ENCODE data around the gene NUP54.

Gene NUP54

DNA sequence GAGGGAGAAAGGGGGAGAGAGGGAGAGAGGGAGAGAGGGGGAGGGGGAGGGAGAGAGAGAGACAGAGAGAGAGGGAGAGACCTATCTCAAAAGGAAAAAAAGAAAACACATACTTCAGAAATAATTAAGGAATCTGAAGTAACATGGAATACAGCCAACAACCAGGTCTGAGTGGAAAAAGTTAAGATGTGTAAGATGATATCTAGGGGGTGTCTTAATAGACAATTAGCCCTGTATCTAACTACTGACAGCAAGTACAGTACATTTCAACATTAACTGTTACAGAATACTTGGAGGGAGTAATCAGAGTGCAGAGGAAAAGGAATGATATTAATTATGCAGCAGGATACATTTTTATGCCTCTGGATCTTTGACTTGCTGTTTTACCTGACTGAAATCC lies 22.4 kb downstream of the NUP54 start:
- Histone ChIP-seq H3K36me3 (ENCODE audit: control insufficient read depth, low read length) (peaks cover 69% of the 10 kb centered on the region), H3K9me3 (ENCODE audit: control insufficient read depth, insufficient read depth, low read length) (no peaks in the 10 kb centered on the region), H3K27me3 (ENCODE audit: control insufficient read depth, low read length) (no peaks in the 10 kb centered on the region), H4K20me1 (ENCODE audit: control insufficient read depth, insufficient read depth, low read depth, low read length) (no peaks in the 10 kb centered on the region), H3K27ac (ENCODE audit: low read depth, low read length) (no peak overlapping the region), H3K4me2 (ENCODE audit: low read length) (no peak overlapping the region), H3K4me3 (ENCODE audit: low read length) (no peak overlapping the region), H3K79me2 (ENCODE audit: control insufficient read depth, low read length) (peaks cover 4% of the 10 kb centered on the region; the same call in 1 of the 2 replicates), H3K4me1 (ENCODE audit: control insufficient read depth, low read length) (no peaks in the 10 kb centered on the region), H3K9me2 (replicated peaks; ENCODE audit: control insufficient read depth, low read length) (no peaks in the 10 kb centered on the region), H3F3A (ENCODE audit: control insufficient read depth, insufficient read depth) (no peaks in the 10 kb centered on the region)
- TF ChIP-seq, protein P1, sequence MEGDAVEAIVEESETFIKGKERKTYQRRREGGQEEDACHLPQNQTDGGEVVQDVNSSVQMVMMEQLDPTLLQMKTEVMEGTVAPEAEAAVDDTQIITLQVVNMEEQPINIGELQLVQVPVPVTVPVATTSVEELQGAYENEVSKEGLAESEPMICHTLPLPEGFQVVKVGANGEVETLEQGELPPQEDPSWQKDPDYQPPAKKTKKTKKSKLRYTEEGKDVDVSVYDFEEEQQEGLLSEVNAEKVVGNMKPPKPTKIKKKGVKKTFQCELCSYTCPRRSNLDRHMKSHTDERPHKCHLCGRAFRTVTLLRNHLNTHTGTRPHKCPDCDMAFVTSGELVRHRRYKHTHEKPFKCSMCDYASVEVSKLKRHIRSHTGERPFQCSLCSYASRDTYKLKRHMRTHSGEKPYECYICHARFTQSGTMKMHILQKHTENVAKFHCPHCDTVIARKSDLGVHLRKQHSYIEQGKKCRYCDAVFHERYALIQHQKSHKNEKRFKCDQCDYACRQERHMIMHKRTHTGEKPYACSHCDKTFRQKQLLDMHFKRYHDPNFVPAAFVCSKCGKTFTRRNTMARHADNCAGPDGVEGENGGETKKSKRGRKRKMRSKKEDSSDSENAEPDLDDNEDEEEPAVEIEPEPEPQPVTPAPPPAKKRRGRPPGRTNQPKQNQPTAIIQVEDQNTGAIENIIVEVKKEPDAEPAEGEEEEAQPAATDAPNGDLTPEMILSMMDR (IDR thresholded peaks at IDR 0.05; ENCODE audit: low read depth, low read length, poor library complexity, severe bottlenecking) = no peak
- no peak for TF ChIP-seq EZH2phosphoT487 (IDR thresholded peaks at IDR 0.05; ENCODE audit: borderline replicate concordance, low read length)

DNA sequence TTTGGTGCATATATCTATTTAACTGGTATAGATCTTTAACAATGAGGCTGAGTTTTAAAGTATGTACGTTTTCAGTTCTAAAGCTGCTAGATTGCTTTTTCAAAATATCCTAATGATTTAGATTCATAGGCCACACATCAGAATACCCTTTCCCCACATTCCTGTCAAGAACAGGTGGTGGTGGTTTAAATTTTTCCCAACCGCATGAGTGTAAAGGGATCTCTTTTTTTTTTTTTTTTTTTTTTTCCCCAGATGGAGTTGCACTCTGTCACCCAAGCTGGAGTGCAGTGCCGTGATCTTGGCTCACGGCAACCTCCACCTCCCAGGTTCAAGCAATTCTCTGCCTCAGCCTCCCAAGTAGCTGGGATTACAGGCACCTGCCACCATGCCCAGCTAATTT lies 28.0 kb downstream of the NUP54 start:
- Histone ChIP-seq H3F3A (ENCODE audit: control insufficient read depth, insufficient read depth) (no peaks in the 10 kb centered on the region), H3K79me2 (ENCODE audit: control insufficient read depth, low read length) (no peaks in the 10 kb centered on the region), H3K9me3 (ENCODE audit: control insufficient read depth, insufficient read depth, low read length) (no peaks in the 10 kb centered on the region), H3K4me3 (ENCODE audit: low read length) (no peak overlapping the region), H3K4me1 (ENCODE audit: control insufficient read depth, low read length) (no peaks in the 10 kb centered on the region), H4K20me1 (ENCODE audit: control insufficient read depth, insufficient read depth, low read depth, low read length) (no peaks in the 10 kb centered on the region), H3K9me2 (replicated peaks; ENCODE audit: control insufficient read depth, low read length) (no peaks in the 10 kb centered on the region), H3K36me3 (ENCODE audit: control insufficient read depth, low read length) (peaks cover 84% of the 10 kb centered on the region), H3K4me2 (ENCODE audit: low read length) (no peak overlapping the region), H3K27ac (ENCODE audit: low read depth, low read length) (no peak overlapping the region), H3K27me3 (ENCODE audit: control insufficient read depth, low read length) (no peaks in the 10 kb centered on the region)
- no peak for TF ChIP-seq EZH2phosphoT487 (IDR thresholded peaks at IDR 0.05; ENCODE audit: borderline replicate concordance, low read length)
- TF ChIP-seq, protein P1 (IDR thresholded peaks at IDR 0.05; ENCODE audit: low read depth, low read length, poor library complexity, severe bottlenecking) = no peak

DNA sequence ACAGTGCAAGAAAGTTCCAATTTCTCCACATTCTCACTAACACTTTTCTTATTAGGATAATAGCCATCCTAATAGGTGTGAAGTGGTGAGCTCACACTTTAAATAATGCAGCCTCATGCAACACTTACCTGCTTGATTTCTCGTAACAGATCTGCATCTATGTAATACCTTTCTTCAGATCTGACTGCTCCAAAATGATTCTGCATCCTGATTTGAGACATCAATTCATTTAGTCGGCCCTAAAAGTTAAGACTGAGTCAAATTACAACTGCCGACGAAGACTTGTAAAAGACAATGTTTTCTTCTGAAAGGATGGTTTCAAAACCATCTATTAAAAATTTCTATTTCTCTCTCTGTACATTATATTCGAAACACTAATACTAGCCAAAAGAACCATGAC lies 30.7 kb downstream of the NUP54 start:
- Histone ChIP-seq H3K36me3 (ENCODE audit: control insufficient read depth, low read length) (peaks cover 81% of the 10 kb centered on the region), H3K4me1 (ENCODE audit: control insufficient read depth, low read length) (no peaks in the 10 kb centered on the region)
- TF ChIP-seq EZH2phosphoT487 (IDR thresholded peaks at IDR 0.05; ENCODE audit: borderline replicate concordance, low read length) = no peak
- TF ChIP-seq, protein P1 (IDR thresholded peaks at IDR 0.05; ENCODE audit: low read depth, low read length, poor library complexity, severe bottlenecking) = no peak

More for the DNA sequence above, 30.7 kb downstream of the NUP54 start:
- Histone ChIP-seq H3K9me2 (replicated peaks; ENCODE audit: control insufficient read depth, low read length) (no peaks in the 10 kb centered on the region), H3K4me3 (ENCODE audit: low read length) (no peak overlapping the region), H3F3A (ENCODE audit: control insufficient read depth, insufficient read depth) (0 out of 2 replicates have a peak, but pooled peaks cover 3% of the 10 kb centered on the region), H3K27ac (ENCODE audit: low read depth, low read length) (no peak overlapping the region), H4K20me1 (ENCODE audit: control insufficient read depth, insufficient read depth, low read depth, low read length) (no peaks in the 10 kb centered on the region), H3K9me3 (ENCODE audit: control insufficient read depth, insufficient read depth, low read length) (no peaks in the 10 kb centered on the region), H3K4me2 (ENCODE audit: low read length) (no peak overlapping the region), H3K79me2 (ENCODE audit: control insufficient read depth, low read length) (no peaks in the 10 kb centered on the region), H3K27me3 (ENCODE audit: control insufficient read depth, low read length) (no peaks in the 10 kb centered on the region)

Data from DOHH2 (cell line).